Measurements from ENCODE around the gene TLE2.
A peak's percentile ranks its signal among the peaks of the same experiment; 100 is the strongest.
"Not testable (repeated sequence)": the region's sequence is repeated elsewhere in the genome, so short reads cannot be mapped to it uniquely, and the experiment has no call there.

Gene TLE2

GRCh38 chr19:3055741-3056416 is 26.8 kb upstream of the TLE2 start:
- no peak for DNase-seq (ENCODE audit: low spot score)

- no peak for DNase-seq (ENCODE audit: low spot score)
Measured at GRCh38 chr19:3054972-3055740, 26.1 kb upstream of the TLE2 start.

GRCh38 chr19:3054265-3054971 is 25.3 kb upstream of the TLE2 start:
- DNase-seq (ENCODE audit: low spot score), result no peak

DNA sequence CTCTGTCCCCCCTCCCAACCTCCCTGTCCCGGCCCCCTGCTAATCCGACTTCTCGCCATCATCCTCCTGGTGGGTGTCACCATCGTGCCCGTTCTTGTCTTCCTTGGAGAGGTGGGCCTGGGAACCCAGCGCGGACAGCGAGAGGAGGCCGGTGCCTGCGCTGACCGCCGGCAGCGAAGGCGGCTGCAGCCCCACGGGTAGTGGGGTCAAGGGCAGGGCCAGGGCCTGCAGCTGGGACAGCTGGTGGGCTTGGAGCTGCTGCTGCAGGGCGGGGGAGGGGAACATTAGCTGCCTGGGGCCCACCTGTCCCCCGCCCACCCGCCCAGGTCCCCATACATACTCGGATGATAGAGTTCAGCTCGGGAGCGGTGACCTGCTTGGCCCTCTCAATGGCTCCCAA is 24.7 kb upstream of the TLE2 start:
- no peak for DNase-seq (ENCODE audit: low spot score)

GRCh38 chr19:3053218-3053621 is 24.1 kb upstream of the TLE2 start:
- DNase-seq (ENCODE audit: low spot score), result no peak

- DNase-seq (ENCODE audit: low spot score), result not testable (repeated sequence)
Measured at GRCh38 chr19:3050016-3050415, 20.9 kb upstream of the TLE2 start.

- DNase-seq (ENCODE audit: low spot score), result no peak
Measured at GRCh38 chr19:3049089-3049488, 20.0 kb upstream of the TLE2 start.

GRCh38 chr19:3048190-3048533 is 19.1 kb upstream of the TLE2 start:
- DNase-seq (ENCODE audit: low spot score), result no peak

- peak; percentile 97 for DNase-seq (ENCODE audit: low spot score)
Measured at GRCh38 chr19:3047496-3048189, 18.6 kb upstream of the TLE2 start.

DNA sequence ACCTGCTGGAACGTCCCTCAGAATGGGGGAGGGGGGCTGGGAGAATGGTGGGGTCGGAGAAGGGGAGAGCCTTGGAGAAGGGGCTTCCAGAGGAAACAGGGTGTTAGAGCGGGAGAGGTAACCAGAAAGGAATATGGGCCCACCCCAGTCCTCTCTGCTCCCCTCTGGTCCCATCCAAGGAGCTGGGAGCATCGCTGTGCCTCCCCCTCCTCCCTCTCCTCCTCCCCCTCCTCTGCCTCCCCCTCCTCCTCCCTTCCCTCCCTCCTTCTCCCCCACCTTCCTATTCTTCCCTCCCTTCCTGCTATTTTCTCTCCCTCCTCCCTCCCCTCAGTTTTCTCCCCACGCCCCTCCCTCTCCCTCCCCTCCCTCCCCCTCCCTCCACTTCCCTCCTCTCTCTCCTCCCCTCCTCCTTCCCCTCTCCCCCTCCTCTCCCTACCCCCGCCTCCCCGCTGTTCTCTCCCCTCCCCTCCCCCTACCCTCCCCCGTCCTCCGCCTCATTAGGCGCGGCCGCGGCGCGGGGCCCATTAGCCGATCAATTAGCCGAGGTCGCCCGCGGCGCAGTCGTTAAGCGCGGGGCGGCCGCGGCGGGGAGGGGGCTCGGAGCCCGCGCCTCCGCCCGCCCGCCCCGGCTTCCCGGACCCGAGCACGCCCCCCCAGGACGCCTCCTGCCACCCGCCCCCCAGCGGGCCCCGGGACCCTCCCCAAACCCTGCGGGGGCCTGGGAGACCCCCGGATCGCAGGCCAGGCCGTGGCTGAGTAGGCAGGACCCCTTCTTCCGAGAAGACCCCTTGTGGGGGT is 17.8 kb upstream of the TLE2 start:
- DNase-seq (ENCODE audit: low spot score), result no peak

GRCh38 chr19:3045885-3046697 is 17.0 kb upstream of the TLE2 start:
- DNase-seq (ENCODE audit: low spot score), result no peak

DNA sequence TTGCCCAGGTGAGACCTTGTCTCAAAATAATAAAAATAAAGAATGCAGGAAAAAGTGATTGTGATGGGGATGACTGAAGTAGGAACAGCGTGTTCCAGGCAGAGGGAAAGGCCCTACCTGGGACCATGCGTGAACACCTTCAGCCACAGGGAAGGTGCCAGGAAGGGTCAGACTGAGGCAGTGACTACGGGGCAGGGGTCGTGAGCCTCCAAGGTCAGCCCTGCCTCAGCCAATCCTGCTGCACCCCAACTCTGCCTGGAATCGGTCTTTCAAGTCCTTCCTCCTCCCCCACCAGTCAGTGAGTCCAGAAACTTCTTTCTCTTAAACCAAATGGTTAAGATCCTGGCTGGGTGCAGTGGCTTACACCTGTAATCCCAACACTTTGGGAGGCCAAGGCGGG is 16.1 kb upstream of the TLE2 start:
- DNase-seq (ENCODE audit: low spot score), result no peak

DNA sequence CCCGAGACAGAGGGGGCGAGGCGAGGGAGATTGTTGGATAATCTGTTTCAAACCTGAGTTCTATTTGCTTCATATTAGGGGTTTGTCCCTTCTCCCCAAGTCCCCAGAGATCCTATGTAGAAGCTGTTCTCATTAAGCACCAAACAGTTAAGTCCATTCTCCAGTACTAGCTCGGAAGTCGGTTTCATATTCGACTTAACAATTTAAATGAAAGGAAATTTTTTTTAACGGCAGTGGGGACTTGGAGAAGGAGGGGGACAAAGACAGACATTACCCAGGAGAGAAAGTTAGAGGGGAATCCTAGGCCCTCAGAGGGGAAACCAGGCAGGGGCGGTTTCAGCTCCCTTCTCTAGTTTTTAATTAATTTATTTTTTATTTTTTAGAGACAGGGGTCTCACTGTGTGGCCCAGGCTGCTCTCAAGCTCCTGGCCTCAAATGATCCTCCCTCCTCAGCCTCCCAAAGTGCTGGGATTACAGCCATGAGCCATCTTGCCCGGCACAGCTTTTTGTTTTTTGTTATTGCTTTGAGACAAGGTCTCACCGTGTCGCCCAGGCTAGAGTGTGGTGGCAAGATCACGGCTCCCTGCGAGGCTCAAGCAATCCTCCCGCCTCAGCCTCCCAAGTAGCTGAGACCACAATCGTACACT is 13.7 kb upstream of the TLE2 start:
- DNase-seq (ENCODE audit: low spot score), result no peak

DNA sequence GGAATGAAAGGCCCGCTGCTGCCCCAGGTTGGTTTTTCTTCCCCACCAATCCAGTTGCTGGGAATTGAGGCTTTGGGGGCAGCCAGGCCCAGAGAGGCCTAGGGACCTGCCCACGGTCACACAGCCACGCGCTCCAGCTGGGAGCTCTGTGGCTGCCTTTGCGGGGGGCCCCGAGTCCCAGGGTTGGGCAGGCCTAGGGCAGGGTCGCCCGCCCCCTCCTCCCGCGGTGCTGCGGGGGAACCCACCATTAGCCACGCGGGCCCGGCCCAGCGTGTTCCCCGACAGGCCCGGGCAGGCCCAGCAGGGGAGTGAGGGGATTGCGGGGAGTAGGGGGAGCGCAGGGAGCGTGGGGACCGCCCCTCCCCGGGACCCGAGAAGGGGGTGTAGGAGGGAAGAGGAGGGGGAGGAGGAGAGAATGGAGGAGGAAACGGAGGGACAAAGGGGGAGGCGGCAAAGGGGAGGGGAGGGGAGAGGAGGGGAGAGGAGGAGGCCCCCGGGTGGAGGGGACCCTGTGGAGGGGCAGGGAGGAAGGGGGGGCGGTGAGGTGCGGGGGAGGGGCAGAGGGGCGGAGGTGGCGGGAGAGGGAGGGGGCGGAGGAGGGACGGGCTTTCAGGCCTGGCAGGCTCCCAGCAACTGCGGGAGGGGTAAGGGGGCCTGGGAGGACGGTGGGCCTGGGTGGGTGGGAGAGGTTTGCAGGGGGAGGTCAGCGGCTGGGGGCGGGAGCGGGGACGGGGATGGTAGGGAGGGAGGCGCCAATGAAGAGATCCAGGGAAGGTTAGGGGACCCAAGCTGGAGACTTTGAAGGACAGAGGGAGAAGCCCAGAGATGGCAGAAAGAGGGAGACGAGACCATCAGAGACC is 12.9 kb upstream of the TLE2 start:
- DNase-seq (ENCODE audit: low spot score), result no peak

GRCh38 chr19:3041327-3041726 is 12.2 kb upstream of the TLE2 start:
- DNase-seq (ENCODE audit: low spot score), result no peak

DNA sequence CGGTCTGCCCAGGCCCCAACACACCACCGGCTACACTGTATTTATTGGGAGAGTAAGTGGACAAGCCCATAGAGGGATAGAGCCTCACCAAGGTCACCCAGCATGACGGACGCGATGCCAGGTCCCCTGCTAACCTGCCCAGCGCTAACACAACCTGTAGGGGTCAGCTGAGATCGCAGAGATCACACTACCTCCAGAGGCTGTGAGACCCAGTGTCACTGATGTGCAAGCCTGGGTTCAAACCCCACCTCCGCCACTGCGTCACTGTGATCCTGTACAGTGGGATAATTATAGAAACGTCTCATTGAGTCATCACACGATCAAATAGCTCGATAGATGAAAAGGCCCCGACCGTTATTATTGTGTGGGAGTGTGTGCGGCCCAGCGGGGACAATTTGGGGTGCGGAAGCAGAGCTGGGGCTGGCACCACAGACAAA is 10.6 kb upstream of the TLE2 start:
- DNase-seq (ENCODE audit: low spot score), result no peak

DNA sequence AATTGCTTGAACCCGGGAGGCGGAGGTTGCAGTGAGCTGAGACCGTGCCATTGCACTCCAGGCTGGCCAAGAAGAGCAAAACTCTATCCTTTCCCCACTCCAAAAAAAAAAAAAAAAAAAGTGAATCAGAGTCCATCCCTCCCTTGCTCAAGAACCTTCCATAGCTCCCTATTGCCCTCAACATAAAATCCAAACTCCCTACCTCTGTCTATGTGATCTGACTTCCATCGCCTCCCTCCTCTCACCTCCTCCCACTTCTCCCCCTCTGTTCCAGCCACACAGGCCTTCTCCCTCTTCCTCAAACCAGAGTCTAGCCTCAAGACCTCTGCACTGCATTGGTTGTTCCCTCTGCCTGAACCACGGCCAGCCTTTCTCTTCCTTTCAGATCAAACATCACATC is 10.0 kb upstream of the TLE2 start:
- DNase-seq (ENCODE audit: low spot score), result no peak

GRCh38 chr19:3038214-3038613 is 9.1 kb upstream of the TLE2 start:
- DNase-seq (ENCODE audit: low spot score), result no peak

DNA sequence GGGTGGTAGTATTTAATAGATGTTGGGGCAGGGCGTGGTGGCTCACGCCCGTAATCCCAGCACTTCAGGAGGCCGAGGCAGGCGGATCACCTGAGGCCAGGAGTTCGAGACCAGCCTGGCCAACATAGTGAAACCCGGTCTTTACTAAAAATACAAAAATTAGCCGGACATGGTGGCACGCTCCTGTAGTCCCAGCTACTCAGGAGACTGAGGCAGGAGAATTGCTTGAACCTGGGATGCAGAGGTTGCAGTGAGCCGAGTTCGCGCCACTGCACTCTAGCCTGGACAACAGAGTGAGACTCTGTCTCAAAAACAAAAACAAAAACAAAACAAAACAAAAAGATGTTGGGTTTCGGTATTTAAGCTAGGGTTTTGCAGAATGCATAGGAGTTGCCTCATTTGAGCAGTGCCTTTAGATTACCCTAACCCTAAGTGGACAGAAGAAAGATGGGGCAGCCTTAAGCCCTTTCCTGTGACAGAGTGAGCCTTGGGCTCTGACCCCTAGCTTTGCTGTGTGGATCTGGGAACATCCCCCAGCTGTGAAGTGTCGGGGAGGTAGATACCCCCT is 8.0 kb upstream of the TLE2 start:
- not testable (repeated sequence) for DNase-seq (ENCODE audit: low spot score)
